GM18498 (cell line): Measurements from ENCODE around the gene ENDOU.

ENCODE experiments used
- ATAC-seq: cut with Tn5 transposase; IDR thresholded peaks from one replicate; pipeline ENCODE4 v1.9.1; 2021; ENCODE audit warnings: mild to moderate bottlenecking, moderate library complexity; ENCODE audit not compliant: unreplicated experiment

ENDOU gene, protein sequence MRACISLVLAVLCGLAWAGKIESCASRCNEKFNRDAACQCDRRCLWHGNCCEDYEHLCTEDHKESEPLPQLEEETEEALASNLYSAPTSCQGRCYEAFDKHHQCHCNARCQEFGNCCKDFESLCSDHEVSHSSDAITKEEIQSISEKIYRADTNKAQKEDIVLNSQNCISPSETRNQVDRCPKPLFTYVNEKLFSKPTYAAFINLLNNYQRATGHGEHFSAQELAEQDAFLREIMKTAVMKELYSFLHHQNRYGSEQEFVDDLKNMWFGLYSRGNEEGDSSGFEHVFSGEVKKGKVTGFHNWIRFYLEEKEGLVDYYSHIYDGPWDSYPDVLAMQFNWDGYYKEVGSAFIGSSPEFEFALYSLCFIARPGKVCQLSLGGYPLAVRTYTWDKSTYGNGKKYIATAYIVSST

DNA sequence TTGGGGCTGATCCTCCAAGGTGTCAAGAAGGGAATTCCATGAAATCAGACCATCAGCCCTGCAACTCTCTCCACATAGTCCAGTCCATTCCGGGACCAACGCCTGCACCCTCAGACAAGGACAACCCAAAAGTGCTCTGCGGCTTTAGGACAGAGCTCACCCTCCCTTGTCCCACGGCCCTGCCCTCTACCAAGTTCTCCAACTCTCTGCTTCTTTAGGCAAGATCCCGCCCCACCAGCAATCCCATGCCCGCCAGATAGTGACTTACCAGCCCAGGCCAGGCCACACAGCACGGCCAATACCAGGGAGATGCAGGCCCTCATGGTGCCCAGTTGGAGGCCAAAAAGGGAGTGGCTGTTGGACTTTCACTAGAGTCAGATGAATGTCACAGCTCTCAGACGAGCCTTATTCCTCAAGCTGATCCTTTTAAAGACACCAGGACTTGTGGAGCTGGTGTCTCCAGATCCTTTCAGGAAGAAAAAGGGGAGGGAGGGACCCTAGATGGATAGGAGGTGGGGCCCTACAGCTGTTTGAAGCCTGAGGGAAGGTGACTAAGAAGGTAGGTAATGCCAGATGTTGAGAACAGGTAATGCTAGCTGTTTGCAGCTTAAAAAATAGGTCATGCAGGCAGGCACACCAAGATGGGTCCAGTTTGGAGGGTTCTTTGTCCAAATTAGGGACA is at the start of gene ENDOU:
Gene ENDOU, minus strand, starts transcription at position 400 of the 682 bp plus-strand sequence. Its CDS starts 77 bp downstream, at position 323.
- ATAC-seq = no peak

DNA sequence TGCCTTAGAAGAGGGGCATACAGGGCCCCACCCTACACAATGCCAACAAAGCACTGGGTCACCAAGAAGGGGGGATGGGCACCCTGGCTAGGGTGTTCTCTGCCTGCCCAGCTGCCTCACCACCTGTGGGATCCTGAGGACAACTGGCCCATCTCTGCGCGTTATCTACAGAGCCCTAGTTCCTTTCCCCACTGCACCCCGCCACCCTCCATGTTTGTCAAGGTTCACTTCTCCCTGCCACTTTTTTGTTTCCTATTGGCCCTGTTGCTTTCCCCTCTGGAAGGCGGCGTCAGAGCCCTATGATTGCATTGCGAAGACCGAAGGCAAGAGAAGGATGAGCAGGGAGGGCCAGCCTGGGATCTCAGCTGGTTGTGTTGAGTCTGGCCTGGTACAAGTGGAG is 49.4 kb upstream of the ENDOU start:
- no peak for ATAC-seq

DNA sequence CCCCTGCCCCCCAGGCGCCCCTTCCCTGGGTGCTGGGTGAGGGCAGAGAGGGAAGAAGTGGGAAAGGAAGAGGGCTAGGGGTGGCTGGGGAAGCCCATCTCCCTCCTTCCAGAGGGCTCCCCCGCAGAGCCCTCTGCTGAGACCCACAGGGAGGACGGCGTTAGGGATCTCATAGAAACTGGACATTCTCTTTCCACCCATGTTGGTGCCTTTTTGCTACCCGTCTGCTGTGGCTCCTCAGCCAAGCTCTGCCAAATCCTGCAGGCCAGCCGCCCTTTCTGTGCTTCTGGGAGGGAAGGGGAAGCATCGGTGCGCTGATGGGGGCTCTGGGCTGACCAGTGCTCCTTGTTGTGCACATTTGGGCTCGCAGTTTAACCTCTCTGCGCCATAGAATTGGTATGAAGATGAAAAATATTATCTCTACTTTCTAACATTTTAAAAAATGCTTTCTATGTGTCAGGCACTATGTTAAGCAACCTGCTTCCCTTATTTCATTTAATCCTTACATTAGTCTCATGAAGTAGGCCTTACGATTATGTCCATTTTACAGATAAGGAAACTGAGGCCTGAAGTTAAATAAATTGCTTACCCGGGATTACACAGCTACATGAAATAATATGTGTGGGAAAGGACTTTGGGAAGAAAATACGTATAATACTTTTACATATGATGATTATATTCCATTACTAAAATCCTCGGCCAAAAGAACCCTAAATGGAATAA is 48.7 kb upstream of the ENDOU start:
- no peak for ATAC-seq

DNA sequence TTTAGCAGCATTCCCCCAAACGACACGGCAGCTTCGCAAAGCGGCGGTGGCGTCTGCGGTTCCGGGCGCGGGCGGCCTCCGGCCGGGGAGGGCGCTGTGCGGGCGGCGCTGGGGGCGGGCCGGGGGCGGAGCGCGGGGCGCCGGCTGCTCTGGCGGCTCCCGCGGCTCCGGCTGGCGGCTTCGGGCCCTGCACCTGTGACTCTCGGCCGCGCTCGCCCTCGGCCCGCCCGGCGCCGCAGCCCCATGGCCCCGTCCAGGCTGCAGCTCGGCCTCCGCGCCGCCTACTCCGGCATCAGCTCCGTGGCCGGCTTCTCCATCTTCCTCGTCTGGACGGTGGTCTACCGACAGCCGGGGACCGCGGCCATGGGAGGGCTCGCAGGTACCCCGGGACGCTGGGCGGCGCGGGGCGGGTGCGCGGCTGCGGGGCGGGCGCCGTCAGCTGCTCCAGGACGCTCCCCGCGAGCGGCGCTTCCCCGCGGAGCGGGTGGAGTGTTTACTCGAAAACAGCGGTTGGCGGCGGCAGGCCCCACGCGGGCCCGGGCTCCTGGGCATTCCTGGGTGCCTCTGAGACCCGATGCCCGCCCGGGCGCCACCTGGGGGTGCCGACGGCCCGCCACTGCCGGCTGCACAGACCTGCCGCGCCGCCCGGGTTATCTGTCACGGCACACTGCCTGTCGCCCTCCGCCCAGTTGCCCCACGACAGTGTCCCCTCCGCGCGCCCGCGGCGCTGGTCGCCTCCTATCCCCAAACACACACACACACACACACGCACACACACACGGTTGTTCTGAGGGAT is 48.0 kb upstream of the ENDOU start, which contains the start of gene SLC48A1:
Gene SLC48A1, plus strand, starts transcription at position 177 of the 796 bp plus-strand sequence. Its CDS starts 67 bp downstream, at position 244.
- peak; percentile 89 for ATAC-seq

DNA sequence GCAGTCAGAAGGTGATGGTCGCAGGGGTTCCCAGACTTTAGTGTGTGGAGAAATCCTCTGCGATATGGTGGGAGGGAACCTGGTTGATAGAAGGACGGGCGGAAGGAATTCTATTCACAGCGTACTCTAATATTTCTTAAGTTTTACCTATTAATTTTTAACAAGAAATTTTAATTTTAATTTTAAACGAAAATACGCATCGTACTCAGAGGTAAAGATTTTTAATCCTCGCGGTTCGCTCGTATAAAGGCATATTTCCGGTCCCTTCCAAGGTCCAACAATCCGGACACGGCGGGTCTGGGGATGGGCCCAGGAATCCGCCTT is 47.4 kb upstream of the ENDOU start:
- no peak for ATAC-seq

GRCh38 chr12:47772094-47772660 is 46.9 kb upstream of the ENDOU start:
- ATAC-seq = no peak

DNA sequence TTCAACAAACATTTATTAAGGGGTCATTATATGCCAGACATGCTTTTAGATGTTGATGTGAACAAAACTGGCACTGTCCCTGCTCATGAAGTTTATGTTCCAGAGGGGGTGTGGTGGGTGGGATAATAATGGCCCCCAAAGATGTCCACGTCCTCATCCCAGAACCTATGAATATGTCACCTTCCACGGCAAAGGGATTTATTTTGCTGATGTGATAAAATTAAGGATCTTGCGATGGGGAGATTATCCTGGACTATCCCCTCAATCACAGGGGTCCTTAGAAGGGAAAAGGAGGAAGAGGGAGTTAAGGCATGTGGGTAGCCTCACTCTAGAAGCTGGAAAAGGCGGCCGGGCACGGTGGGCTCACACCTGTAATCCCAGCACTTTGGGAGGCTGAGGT is 46.0 kb upstream of the ENDOU start:
- ATAC-seq = no peak

DNA sequence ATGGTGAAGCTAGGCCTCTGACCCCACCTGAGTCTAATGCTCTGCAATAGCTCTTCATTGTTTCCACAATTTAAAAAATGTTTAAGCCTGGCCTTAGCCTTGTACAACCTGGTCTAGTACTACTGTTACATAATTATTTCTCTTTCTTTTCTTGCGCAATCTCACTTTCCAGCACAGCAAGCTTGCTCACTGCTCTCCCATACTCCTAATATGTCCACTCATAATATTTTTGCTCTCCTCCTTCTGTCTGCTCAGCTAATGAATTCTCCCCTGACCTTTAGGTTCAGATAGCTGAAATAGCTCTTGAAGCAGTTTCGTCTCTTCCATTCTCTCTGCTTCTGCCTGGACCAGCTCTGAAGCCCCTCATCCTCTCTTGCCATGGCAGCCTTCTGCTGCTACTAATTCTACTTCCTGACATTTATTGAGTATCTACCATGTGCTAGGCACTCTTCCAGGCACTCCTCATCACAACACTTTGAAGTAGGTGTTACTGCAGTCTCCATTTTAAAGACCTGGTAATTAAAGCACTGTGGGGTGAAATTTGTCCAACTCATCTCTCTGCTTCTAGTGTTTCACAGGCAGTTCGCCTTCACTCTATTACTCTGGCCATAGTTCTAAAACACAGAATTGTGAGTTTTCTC is 44.9 kb upstream of the ENDOU start:
- no peak for ATAC-seq

DNA sequence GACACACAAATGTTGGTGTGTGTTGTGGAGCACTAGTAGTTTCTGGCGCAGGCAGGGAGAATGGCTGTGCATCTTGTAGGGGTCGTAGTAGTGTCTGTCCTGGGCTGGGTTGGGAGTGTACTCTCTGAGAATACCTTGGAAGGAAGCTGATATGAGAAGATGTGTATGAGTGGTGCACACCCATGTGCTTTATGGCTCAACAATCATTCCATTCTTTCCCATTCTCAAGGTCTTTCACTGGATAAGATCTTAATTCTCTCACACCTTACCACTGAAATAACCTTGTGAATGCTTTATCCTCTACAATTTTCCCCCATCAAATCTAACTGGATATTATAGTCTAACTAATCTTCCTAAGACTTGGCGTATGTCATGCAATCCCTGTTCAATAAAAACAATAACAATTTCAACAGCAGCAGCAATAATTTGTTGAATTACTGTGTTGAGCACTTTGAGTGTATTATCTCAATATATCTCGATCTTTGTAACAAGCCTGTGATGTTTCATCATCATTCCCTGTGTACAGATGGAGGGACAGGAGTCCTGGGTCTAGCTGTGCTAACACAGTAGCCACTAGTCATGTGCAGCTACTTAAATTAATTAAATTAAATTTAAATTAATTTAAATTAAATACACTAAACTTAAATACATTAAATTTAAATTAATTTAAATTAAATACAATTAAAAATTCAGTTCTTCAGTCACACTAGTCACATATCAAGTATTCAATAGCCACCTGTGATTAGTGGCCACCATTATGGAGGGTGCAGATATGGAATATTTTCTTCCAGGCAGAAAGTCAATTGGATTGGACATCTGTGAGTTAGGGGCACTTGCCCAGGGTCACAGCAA is 44.2 kb upstream of the ENDOU start:
- no peak for ATAC-seq

DNA sequence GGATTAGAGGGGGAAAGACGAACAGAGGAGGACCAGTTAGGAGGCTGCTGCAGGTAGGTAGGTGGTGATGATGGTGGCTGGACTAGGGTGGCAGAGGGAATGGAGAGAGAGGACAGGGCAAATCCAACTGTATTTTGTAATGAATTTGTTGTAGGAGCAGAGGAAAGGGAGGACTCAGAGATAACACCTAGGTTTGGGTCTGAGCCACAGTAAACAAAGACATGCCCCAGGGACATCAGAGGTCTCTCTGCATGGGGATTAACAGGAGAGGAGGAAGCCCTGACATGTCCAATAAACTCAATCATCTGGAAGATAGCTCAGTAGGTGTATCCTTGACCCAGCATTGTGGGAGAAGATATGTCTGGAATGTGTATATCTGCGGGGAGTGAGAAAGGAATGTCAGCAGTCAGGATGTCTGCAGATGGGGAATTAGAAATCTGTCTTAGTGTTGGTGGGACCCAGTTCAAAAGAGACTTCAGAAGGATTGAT is 43.1 kb upstream of the ENDOU start:
- no peak for ATAC-seq

- ATAC-seq = peak; percentile 50
These were observed 42.0 kb upstream of the ENDOU start for GRCh38 chr12:47767216-47767724.

DNA sequence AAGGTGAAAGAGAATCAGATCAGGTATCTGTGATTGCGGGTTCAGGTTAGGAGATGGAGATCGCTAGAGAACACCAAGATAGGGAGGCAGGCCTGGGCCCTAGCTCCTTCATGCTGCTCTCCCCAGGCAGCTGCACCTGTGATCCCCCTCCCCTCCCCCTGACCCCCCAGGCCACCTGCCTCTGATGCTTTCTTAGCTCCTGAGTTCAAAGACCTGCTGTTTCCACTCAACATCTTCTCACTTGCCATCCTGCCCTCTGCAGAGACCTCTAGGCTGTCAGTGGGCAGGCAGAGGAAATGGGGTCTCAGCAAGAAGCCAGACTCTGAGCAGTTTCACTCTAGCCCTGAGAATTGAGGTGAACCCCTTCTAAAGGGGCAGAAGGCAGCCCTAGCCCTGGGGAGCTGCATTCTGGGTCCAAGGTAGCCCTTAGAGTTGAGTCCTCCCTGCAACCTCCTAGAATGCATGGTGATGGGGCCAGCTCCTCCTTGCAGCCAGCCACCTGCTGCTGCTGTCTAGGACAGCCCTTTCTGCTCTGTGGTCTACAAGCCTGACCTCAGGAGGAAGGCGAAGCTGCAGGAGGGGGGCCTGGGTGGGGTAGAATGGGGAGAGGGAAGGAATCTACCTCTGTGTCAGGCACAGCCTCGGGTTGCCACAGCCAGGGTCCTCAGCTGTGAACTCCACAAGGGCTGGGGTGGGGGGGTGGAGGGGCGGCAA is 41.4 kb upstream of the ENDOU start:
- no peak for ATAC-seq

GRCh38 chr12:47763481-47764346 is 38.4 kb upstream of the ENDOU start:
- ATAC-seq = no peak

DNA sequence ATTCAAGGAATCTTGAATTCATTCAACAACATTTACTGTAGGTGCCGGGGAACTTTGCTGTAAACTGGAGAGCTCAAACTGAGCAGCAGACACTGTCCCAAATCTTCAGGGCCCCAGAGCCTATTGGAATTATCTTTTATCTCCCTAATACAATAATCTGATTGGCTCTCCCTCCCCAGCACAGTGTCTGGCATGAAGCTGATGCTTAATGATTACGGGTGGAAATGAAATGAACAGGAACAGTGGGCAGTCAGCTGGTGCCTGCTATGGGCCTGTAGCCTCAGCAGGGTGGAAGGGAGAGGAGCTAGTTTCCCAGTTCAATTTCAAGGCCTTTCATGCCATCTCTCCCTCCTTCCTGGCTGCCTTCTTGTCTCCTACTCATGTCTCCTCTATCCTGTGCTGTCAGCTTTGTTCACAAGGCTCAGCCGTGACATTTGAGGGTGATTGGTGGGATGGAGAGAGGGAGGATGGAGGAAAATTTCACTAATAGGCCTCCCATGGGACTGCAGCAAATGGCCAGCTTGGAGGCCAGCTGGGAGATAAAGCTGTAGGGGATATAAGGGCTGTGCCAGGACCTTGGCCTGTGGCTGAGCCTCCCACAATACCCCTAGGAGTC is 37.7 kb upstream of the ENDOU start:
- no peak for ATAC-seq

DNA sequence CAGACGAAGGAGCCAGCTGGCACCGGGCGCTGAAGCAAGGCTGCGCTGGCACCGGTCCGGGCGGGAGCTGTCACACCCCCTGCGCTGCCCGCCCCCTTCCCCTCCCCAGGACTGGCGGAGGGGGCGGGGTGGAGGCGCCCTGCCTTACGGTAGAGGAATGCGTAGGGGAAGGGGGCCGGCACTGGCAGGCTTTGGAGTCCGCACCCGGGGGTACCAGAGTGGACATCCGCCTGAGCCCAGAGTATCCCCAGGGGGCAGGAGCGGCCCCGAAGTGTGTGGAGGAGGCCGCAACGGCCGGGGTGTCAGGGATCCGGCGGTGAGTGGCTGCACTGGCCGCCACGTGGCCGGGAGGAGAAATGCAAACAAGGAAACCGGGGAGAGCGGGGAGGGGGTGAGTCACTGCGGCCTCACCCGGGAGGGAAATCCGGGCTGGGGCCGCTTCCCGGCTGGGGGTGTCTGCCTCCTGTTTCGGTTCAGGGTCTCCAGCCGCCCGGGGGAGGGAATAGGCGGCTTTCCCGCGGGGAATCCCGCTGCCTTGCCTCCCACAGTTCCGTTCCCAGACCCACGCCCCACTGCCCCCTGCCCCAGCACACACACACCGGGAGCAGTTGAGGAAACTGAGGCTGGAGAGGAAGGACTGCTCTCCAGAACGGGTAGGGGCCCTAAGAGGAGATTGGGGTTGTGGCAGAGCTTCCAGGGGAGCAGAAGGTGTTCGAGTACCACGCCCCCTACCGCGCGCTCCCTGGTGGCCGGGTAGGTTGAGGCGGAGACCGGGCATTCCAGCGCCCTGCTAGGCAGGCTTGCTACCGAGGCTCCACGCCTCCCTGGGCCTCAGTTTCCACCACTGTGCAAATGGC is 33.8 kb upstream of the ENDOU start, which contains the start of gene RAPGEF3:
Gene RAPGEF3, minus strand, starts transcription at position 47 of the 857 bp plus-strand sequence. CDS start 324 bp downstream, outside the sequence.
- peak; percentile 67 for ATAC-seq

DNA sequence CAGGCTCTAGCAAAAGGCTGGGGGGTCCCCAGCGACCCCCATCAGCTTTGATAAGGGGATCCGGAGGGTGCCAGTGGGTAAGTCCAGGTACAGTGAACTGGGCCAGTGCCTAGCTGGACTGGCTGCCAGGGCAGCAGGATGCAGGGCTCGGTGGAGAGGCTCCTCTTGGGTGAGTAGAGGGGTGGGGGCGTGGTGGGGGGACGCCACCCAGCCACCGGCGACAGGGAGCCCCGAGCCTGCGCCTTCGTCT is 33.2 kb upstream of the ENDOU start:
- no peak for ATAC-seq
